NT2/D1 (cell line): ENCODE results near the gene AJM1.
"Not testable (repeated sequence)": the region's sequence is repeated elsewhere in the genome, so short reads cannot be mapped to it uniquely, and the experiment has no call there.

ENCODE experiments used
- DNase-seq: peaks from one replicate; pipeline ENCODE4 v3.0.0-alpha.2; 2011; ENCODE audit warnings: low read depth, low spot score
- H3K27me3 ChIP-seq: 2 replicates; pipeline ENCODE4 v1.6.0; 2011; ENCODE audit warnings: mild to moderate bottlenecking; ENCODE audit not compliant: insufficient read length, insufficient read depth
- H3K36me3 ChIP-seq: 2 replicates; pipeline ENCODE4 v1.6.1; 2011; ENCODE audit warnings: mild to moderate bottlenecking, low read length, mixed read lengths; ENCODE audit not compliant: insufficient read depth, insufficient read length
- H3K4me1 ChIP-seq: 2 replicates; pipeline ENCODE4 v1.5.1; 2011; ENCODE audit not compliant: insufficient read depth, insufficient read length
- H3K4me3 ChIP-seq: 2 replicates; pipeline ENCODE4 v1.5.1; 2011; ENCODE audit warnings: low read depth; ENCODE audit not compliant: insufficient read length
- H3K9ac ChIP-seq: 2 replicates; pipeline ENCODE4 v1.6.0; 2011; ENCODE audit warnings: low read depth; ENCODE audit not compliant: insufficient read length
- H3K9me3 ChIP-seq: 2 replicates; pipeline ENCODE4 v1.5.1; 2011; ENCODE audit warnings: mild to moderate bottlenecking, low read length; ENCODE audit not compliant: insufficient read depth
- SUZ12 ChIP-seq: IDR thresholded peaks from 2 replicates; pipeline ENCODE4 v1.6.1; 2011; ENCODE audit not compliant: insufficient read length, insufficient read depth; ENCODE audit errors: extremely low read depth
- YY1 ChIP-seq: IDR thresholded peaks from 2 replicates; pipeline ENCODE4 v1.6.1; 2011; ENCODE audit not compliant: insufficient read length, insufficient read depth
- ZNF274 ChIP-seq: IDR thresholded peaks from 2 replicates; pipeline ENCODE4 v1.6.1; 2011; ENCODE audit warnings: mild to moderate bottlenecking, low read depth, low read length

The AJM1 gene

DNA sequence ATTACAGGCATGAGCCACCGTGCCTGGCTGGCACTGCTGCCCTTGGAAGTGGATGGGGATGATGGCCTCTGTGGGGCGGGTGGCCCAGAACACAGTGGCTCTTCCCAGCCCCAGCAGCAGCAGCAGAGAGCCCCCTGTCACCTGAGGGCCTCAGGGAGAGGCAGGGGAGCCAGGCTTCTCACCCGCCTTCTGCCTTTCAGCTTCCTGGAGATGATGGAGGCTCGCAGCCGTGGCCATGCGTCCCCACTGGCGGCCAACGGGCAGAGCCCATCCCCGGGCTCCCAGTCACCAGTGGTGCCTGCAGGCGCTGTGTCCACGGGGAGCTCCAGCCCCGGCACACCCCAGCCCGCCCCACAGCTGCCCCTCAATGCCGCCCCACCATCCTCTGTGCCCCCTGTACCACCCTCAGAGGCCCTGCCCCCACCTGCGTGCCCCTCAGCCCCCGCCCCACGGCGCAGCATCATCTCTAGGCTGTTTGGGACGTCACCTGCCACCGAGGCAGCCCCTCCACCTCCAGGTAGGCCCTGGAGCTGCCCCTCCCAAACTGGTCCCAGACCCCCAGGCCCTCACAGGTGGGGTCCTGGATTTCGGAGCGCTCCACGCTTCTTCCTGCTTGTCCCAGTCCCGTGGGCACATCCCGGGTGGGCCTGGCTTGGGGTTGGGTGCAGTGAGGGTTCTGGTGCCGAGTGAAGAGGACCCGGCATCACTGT lies 5.0 kb upstream of the AJM1 start:
- H3K36me3 ChIP-seq = peaks cover 67% of the 10 kb centered on the region
- no peak overlapping the region for H3K9ac ChIP-seq
- no peaks in the 10 kb centered on the region for H3K27me3 ChIP-seq
- H3K4me1 ChIP-seq = peaks cover 41% of the 10 kb centered on the region
- TF ChIP-seq ZNF274 (no peak), YY1 (no peak), SUZ12 (no peak)
- no peak for DNase-seq
- H3K4me3 ChIP-seq = no peak overlapping the region
- no peaks in the 10 kb centered on the region for H3K9me3 ChIP-seq

DNA sequence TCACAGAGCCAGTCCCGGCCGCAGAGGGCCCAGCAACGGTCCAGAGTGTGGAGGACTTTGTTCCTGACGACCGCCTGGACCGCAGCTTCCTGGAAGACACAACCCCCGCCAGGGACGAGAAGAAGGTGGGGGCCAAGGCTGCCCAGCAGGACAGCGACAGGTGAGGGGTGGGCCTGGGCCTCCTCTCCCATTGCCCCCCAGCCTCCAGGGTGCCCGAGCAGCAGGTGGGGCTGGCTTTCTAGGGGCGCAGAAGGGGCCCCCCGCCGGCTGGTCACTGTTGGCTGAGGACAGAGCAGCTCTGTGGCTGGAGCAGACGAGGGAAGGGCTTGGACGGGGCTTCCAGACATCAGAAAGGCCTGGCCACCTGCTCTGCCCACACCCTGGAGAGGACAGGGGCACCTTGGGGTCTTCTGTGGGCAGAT lies 4.4 kb upstream of the AJM1 start:
- not testable (repeated sequence) for DNase-seq, H3K9ac ChIP-seq, H3K27me3 ChIP-seq, H3K9me3 ChIP-seq, H3K4me3 ChIP-seq
- Histone ChIP-seq H3K4me1 (peaks cover 44% of the 10 kb centered on the region), H3K36me3 (peaks cover 61% of the 10 kb centered on the region)

DNA sequence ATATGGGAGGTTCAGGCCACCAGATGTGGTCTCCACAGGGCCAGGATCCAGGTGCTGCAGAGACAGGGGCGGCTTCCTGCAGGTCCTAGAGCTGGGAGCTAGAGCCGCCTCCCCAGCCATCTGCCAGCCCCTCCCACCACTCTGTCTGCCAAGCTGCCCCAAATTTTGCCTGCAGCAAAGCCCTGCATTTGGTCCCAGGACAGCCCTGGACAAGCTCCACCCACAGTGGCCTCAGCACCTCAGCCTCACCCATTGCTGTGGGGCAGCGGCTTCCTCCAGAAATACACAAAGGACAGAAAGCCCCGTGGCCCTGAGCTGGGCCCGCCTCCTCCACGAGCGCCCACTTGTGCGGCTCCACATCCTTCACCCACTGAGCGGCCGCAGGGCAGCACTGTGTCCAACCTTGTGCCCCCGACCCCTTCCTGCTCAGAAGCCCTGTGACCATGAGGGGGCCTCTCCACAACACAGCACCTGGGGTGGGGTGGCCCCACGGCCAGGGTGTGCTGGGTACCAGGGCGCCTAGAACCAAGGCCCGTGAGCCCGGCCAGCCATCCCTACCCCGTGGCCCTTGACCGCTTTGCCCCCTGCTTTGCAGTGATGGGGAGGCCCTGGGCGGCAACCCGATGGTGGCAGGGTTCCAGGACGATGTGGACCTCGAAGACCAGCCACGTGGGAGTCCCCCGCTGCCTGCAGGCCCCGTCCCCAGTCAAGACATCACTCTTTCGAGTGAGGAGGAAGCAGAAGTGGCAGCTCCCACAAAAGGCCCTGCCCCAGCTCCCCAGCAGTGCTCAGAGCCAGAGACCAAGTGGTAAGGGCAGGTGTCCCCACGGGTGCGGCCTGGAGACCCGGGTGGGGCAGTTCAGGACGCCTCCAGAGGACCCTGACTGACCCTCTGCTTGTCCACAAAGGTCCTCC lies 3.7 kb upstream of the AJM1 start:
- Histone ChIP-seq H3K36me3 (peaks cover 58% of the 10 kb centered on the region), H3K9ac (no peak overlapping the region), H3K4me1 (peaks cover 45% of the 10 kb centered on the region), H3K4me3 (no peak overlapping the region), H3K9me3 (no peaks in the 10 kb centered on the region), H3K27me3 (no peaks in the 10 kb centered on the region)
- DNase-seq = no peak
- TF ChIP-seq ZNF274 = no peak
- no peak for TF ChIP-seq YY1
- TF ChIP-seq SUZ12 = no peak

DNA sequence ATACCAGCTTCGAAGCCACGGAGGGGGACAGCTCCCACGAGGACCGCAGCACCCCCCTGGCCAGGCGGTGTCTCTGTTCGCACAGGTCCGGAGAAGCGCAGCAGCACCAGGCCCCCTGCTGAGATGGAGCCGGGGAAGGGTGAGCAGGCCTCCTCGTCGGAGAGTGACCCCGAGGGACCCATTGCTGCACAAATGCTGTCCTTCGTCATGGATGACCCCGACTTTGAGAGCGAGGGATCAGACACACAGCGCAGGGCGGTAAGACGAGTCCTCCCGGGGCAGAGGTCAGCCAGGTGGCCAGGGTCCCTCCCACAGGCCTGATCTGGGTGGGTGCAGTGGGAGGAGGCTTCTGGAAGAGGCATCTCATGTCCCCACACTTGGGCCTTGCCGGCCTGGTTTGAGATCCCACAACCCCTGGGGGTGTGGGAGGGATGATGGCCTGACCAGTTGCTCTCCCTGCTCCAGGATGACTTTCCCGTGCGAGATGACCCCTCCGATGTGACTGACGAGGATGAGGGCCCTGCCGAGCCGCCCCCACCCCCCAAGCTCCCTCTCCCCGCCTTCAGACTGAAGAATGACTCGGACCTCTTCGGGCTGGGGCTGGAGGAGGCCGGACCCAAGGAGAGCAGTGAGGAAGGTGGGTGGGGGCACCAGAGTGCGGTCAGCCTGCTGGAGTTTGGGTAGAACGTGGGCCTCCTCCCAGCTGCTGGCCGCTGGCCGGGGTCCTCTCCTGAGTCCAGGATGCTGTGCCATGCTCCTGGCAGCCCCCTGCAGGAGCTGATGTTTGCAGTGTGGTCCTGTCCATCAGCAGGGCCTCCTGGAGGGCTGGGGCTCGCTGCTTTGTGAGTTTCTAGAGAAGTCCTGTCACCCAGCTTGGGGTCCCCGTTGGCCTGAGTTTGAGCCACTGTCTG lies 2.8 kb upstream of the AJM1 start:
- Histone ChIP-seq H3K36me3 (peaks cover 53% of the 10 kb centered on the region), H3K4me3 (no peak overlapping the region), H3K4me1 (peaks cover 48% of the 10 kb centered on the region), H3K27me3 (no peaks in the 10 kb centered on the region), H3K9me3 (no peaks in the 10 kb centered on the region), H3K9ac (peak overlapping the region; percentile 42)
- TF ChIP-seq ZNF274 (no peak), YY1 (no peak), SUZ12 (no peak)
- DNase-seq = no peak

DNA sequence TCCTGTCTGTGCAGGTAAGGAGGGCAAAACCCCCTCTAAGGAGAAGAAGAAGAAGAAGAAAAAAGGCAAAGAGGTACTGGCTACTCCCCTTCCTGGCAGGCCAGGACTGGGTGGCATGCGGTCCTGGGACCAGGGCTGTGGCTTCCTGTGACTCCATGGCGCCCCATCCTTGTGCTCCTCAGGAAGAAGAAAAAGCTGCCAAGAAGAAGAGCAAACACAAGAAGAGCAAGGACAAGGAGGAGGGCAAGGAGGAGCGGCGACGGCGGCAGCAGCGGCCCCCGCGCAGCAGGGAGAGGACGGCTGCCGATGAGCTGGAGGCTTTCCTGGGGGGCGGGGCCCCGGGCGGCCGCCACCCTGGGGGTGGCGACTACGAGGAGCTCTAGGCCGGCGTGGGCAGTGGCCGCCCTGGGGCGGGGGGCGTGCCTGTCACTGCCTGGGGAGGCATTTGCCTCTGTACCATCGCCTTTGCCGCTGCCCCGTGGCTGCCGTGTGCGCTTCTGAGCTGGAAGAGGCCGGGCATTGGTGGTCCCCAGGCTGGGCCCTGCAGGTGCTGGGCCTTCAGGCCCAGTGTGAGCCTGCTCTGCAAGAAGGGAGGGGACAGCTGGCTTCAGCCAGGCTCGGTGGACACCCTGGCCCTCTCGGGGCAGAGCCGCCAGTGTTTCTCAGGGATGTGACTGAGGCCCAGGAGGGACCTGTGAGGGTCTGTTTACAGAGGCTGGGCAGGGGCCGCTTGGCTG lies 2.0 kb upstream of the AJM1 start:
- no peak for TF ChIP-seq SUZ12
- no peak for DNase-seq

DNA sequence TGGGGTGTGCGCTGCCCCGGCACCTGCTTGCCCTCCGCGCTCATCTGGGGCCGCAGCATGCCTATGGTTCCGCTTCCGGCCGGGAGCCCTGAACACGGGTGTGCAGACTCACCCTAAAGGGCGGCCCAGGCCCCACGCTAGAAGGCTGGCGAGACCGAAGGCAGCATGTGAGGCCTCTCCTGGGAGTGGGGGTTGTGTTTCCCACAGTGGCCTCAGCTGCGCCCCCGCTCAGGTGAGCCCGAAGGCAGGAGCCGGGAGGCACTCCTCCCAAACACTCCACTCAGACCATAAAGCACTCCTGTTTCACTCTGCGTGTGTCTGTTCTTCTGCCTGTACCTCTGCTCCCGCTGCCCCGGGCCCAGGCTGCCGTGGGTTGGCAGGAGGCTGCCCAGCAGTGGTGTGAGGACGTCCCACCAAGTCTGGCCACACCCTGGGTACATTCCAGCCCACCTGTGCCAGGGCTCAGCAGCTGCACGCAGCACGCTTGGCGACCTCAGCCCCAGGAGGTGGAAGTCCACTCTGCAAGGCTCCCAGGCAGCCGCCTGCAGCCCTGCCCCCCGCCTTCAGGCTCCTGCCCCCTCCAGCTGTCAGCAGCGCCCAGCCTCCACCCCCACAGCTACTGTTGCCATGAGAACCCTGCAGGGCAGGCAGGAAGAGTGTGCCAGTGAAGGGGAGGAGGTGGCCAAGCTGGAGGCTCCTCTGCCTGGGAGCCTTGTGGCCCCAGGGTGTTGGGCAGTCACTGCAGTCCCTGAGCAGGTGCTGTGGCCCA lies 1.2 kb upstream of the AJM1 start:
- Histone ChIP-seq H3K4me1 (peaks cover 46% of the 10 kb centered on the region), H3K9me3 (no peaks in the 10 kb centered on the region; the same call in 1 of the 2 replicates), H3K36me3 (peaks cover 41% of the 10 kb centered on the region), H3K9ac (no peak overlapping the region), H3K27me3 (no peaks in the 10 kb centered on the region), H3K4me3 (no peak overlapping the region)
- DNase-seq = no peak
- TF ChIP-seq ZNF274 (no peak), YY1 (no peak), SUZ12 (no peak)

More for the DNA sequence above, 2.0 kb upstream of the AJM1 start:
- no peak overlapping the region for H3K4me3 ChIP-seq
- peaks cover 46% of the 10 kb centered on the region for H3K4me1 ChIP-seq
- no peaks in the 10 kb centered on the region for H3K27me3 ChIP-seq
- no peaks in the 10 kb centered on the region for H3K9me3 ChIP-seq
- H3K9ac ChIP-seq = peak overlapping the region; percentile 5
- H3K36me3 ChIP-seq = peaks cover 49% of the 10 kb centered on the region

DNA sequence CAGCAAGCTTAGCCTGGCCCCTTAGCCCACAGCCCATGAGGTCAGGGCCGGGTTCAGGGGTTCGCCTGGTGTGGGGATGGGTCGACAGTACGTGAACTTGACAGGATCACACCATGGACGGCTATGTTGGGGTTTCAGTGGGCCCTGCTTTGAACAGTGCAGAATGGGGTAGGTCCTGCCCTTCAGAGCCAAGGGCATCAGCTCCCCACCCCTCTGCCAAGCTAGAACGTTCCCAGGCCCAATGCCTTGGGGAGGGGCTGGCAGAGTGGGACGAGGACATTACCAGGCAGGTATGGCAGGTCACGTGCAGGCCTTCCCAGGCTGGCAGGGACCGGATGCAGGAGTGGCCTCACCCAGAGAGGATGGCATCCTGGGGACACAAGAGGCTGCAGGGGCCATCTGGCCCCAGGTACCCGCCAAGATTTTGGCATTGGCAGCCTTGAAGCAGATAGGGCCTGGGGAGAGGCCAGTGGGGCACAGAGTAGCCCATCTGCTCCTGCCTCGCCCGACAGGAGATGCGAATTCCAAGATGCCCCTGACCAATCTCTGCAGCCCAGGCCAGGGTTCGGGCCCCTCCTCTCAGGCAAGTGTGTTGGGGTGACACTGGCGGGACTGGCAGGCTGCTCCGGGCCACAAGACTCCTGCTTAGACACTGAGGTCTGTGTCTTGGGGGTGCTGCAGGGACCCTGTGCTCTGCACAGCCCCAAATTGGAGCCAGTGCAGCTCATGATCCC lies 465 bp upstream of the AJM1 start:
- H3K4me1 ChIP-seq = peaks cover 44% of the 10 kb centered on the region
- peaks cover 35% of the 10 kb centered on the region for H3K36me3 ChIP-seq
- not testable (repeated sequence) for H3K9ac ChIP-seq, DNase-seq, H3K9me3 ChIP-seq, H3K4me3 ChIP-seq, H3K27me3 ChIP-seq

DNA sequence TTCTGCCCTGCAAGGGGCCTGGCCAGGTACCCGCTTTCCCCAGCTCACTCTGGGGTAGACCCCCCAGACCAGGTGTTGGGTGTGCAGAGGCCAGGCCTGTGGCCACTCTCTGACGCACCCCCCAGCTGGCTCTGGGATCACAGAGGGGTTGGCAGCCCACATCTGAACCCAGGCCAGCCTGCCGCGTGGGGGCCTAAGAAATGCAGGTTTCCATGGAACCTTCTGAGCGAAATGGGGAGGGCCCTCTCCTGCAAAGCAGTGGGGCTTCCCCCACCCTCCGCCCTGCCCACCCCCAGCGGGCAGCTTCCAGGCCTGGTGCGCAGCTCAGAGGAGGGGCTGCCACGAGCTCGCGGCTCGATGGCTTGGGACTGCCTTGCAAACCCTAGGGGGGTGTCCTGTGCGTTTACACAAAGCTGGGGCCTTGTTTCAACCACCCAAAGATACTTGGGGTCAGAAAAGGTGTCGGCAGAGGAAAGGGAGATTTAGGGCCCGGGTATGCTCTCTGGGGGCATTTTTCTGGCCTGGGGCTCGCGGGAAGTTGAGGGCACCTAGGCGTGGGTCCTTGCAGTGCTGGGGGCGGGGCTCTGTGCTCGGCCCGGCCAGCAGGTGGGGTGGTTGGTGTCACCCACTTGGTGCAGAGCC lies 1.0 kb downstream of the AJM1 start:
- H3K4me3 ChIP-seq = not testable (repeated sequence)
- Histone ChIP-seq H3K9ac (peak overlapping the region; percentile 36), H3K36me3 (peaks cover 27% of the 10 kb centered on the region)

More for the DNA sequence above, 1.0 kb downstream of the AJM1 start:
- peaks cover 44% of the 10 kb centered on the region for H3K4me1 ChIP-seq
- not testable (repeated sequence) for DNase-seq, H3K27me3 ChIP-seq, H3K9me3 ChIP-seq
